NOMO-1 treated with dmso at 0.1 percent for 144 hours (cell line): ENCODE measurements around the gene ZNF211.

Experiments
- DNase-seq: peaks from one replicate; lab custom pipeline; 2025; ENCODE audit not compliant: unreplicated experiment; lab: John Stamatoyannopoulos, UW

Gene ZNF211

DNA sequence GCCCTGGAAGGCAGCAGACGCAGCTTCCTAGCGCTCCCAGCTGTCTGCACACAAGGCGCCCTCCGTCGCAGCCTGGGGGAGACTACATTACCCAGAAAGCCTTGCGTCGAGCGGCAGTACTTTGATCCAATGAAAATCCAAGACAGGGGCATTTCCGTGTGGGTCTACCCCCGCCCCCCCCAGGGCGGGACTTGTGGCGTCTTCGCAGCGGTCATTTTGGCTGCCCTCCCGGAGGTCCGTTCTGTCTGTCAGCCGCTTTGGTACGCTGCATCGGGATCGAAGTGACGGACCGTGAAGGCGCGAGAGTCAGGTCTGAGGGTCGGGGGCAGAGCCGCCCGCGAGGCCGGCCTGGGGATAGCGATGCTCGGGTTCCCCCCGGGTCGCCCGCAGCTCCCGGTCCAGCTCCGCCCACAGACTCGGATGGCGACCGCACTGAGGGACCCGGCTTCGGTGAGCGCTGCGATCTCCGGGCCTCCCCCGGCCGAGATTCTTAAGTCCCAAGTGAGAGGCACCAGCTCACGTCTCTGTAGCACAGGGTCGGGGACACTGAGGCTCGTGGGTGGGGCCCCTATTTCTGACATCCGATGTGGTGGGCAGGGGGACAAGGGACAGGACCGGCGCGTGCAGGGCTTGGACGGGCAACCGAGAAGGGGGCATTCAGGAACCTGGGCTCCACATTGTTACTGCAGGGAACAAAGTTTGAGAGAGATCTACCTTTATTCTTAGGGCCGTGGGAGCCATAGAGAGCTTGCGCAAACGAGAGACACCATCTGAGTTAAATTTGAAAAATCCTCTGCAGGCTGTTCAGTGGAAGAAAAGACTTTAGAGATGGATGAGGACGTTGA, at the start of gene ZNF211:
Gene ZNF211, plus strand, starts transcription at position 182 of the 845 bp plus-strand sequence. Its CDS starts 179 bp downstream, at position 361.
- peak; percentile 93 for DNase-seq

DNA sequence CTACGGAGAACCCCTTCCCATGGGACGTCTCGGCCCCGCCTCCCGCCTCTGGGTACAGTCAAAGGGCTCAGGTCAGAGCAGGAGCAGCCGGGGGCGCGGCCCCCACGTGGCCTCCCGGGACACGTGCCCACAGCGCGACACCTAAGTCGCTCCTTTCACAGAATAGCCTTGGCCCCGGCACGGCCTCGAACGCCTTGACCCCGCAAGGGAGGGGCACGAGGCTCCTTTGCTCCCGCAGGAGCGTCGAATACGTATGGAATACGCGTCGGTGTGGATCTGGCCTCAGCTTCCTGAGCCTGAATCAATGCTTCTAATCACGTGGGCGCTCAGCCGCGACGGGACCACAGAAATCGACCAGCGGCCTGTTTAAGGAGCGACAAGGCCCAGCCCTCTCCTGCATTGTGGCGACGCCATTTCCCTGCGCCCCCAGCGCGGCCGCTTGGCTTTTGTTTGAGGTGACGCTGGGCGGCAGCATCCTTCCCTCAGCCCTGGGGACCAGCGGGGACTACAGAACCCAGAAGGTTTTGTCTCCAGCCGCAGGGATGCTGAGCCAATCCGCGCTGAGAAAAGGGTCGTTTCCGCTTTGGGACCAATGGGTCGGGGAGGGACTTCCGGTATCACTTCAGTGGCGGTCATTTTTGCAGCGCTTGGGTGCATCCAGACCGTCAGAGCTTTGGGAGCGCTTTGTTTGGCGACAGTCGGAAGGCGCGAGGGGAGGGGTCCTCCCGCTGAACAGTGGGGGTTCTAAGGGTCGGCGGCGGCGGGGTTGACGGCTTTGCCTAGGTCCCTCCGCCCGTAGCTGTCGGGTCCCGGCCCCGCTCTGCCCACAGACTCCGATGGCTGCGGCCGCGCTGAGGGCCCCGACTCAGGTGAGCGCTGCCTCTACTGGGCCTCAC, 49.2 kb upstream of the ZNF211 start, which contains the start of gene ZIK1:
Gene ZIK1, plus strand, starts transcription at position 625 of the 896 bp plus-strand sequence. Its CDS starts 212 bp downstream, at position 837.
- no peak for DNase-seq

DNA sequence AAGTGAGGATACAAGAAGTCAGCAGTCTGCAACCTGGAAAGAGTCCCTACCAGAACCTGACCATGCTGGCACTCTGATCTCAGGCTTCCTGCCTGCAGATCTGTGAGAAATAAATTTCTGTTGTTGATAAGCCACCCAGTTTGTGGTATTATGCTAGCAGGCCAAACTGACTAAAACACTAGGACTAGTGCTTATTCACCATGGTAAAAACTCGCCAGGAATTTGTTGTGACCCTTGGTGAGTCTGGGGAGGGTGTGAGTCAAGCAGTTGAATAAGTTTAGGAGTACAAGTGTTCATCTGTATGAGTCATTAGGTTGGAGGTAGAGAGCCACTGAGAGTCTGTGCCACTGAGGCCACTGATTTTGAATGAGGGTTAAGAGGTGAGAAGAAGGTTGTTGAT, 45.4 kb upstream of the ZNF211 start:
- no peak for DNase-seq

DNA sequence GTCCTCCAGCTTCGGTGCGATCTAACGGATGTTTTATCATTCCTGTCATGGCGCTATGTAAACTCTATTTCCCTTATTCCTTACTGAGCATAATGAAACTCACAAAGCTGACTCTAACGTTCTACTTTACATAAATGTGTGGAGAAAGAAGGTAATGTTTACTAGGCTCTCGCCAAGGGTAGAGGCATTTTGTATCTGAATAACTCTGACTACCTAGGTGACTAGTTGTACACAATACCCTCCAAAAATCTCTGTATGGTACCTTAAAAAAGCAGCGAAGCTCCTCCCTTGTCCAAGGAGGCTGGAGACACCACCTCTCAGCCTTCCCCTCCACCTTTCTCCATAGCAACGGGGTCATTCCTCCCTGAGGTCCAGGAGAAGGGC, 33.6 kb upstream of the ZNF211 start:
- DNase-seq = no peak

DNA sequence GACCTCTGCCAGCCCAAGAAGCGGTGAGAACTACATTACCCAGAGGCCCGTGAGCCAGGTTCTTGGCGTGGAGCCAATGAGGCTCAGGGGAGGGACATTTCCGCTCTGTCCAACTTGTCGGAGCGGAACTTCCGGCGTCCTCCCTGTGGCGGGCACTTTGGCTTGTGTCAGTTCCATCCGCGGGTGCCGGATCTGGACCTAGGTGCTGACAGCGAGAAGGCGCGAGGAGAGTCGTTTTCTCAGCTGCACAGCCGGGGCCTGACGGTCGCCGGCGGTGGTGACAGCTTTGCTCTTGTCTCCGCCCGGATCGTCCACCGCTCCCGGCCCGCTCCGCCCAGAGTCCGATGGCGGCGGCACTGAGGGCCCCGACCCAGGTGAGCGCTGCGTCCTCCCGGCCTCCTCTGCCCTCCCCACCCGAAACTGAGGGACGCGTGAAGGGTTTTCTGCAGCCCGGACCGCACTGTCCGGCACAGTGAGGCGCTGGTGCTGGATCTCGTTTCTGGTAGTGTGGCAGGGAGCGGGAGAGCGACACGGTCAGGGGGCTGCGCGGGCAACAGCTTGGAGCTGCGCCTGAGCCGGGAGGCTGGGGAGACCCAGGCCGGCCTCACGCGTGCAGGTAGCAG, 33.1 kb upstream of the ZNF211 start, which contains the start of gene ZNF530:
Gene ZNF530, plus strand, starts transcription at position 125 of the 623 bp plus-strand sequence. CDS start 4,461 bp downstream, outside the sequence.
- peak; percentile 76 for DNase-seq

DNA sequence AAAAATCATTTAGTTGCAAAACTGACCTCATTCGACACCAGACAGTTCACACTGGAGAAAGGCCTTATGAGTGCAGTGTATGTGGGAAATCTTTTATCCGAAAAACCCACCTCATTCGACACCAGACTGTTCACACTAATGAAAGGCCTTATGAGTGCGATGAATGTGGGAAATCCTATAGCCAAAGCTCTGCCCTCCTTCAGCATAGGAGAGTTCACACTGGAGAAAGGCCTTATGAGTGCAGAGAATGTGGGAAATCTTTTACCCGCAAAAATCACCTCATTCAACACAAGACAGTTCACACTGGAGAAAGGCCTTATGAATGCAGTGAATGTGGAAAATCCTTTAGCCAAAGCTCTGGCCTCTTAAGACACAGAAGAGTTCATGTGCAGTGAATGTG, 26.0 kb upstream of the ZNF211 start:
- no peak for DNase-seq

DNA sequence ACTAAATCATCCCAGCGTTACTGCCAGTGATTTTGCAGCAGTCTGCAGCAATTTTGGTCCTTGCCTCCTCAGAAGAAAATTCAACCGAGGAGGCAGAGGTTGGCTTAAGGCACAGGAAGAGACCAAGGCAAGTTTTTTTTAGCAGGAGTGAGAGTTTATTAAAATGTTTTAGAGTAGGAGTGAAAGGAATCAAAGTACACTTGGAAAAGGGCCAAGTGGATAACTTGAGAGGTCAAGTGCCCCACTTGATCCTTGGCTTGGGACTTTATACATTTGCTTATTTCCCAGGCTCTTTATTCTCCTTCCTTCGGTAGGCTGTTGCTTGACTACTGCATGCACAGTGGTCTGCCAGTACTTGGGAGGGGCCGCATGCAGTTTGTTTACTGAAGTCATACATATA, 21.9 kb upstream of the ZNF211 start:
- DNase-seq = no peak

DNA sequence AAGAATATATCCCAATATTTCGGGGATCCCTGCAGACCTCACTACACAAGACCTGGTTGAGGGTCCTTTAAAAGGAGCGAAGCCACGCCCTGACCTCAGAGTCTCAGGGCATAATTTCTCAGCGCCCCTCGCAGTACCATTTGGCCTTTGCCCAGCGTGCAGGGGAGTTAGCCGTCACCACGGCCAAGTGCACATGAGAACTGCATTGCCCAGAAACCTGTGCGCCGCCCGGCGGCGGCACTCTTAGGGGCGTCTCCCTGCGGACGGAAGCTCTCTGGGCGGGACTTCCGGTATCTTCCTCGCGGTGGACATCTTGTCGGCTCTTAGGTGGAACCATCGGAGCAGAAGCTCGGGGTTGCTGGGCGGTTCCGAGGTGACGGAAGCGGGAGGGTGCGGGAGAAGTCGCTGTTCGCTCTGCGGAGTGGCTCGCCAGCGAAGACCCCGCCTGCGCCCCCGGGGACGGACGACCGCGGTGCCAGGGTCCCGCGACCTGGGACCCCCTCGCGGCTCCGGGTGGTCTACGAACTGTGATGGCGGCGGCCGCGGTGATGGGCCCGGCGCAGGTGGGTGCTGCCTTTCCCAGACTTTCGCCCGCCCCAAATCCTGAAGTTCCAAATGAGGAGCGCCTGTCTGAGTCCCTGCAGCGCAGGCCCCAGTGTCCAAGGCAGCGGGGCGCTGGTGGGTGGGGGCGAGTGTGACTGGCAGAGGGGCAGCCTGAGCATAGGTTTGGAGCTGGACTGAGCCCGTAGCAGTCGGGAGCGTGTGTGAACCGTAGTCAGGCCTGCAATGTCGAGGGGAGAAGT, 18.8 kb upstream of the ZNF211 start, which contains the start of gene ZNF134:
Gene ZNF134, plus strand, starts transcription at position 302 of the 803 bp plus-strand sequence. CDS start 5,227 bp downstream, outside the sequence.
- DNase-seq = peak; percentile 78

DNA sequence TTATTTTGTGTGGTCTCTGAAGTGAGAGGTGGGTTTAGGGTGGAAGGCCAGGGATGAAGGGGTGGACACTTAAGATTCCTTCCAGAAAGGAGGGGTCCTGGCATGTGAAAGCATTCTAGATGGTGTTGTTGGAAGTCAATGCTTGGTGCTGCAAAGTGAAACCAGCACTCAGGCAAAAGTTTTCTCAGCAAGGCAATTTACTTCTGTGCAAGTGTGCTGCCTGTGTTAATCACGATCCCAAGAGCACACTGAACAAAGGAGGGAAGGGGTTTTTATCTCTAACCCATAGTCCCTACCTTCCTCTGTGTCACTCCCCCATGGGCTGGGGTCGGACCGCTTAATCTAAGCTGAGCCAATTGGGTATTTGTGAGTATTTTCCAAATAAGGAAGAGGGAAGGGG, 17.6 kb upstream of the ZNF211 start:
- no peak for DNase-seq

DNA sequence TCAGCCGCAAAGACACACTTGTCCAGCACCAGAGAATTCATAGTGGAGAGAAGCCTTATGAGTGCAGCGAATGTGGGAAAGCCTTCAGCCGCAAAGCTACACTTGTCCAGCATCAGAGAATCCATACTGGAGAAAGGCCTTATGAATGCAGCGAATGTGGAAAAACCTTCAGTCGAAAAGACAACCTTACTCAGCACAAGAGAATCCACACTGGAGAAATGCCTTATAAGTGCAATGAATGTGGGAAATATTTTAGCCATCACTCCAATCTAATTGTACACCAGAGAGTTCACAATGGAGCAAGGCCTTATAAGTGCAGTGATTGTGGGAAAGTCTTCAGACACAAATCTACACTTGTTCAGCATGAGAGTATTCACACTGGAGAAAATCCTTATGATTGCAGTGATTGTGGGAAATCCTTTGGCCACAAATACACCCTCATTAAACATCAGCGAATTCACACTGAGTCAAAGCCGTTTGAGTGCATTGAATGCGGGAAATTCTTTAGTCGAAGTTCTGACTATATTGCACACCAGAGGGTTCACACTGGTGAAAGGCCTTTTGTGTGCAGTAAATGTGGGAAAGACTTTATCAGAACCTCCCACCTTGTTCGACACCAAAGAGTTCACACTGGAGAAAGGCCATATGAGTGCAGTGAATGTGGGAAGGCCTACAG, 12.2 kb upstream of the ZNF211 start:
- no peak for DNase-seq

DNA sequence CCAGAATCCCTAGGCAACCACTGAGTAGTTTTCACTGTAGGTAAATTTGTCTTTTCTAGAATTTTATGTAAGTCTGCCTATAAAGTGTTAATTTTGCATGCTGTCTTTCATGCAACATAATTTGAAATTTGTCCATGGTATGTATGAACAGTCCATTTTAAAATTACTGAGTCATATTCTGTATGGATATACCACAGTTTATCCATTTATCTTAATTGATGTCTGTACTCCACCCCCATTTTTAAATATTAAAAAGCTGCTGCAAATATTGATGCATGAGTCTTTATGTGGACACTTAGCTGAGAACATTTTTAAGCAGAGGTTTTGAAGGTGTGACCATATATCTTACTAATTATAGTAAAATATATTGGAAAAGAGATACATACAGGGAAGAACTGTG, 9.9 kb upstream of the ZNF211 start:
- DNase-seq = no peak

DNA sequence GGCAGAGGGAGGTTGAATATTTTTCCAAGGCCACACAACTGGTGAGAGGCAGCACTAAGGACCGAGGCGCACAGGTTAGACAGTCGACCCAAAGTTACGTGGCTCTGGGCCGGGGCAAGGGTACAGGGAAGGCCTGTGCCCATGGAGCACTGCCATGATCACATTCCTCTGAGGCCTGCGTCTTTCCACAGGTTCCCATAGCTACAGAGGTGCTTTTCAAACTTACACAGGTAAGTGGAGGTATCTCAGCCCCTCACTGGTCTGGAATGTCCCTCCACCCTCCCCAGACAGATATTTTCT, 814 bp downstream of the ZNF211 start:
- DNase-seq = no peak

DNA sequence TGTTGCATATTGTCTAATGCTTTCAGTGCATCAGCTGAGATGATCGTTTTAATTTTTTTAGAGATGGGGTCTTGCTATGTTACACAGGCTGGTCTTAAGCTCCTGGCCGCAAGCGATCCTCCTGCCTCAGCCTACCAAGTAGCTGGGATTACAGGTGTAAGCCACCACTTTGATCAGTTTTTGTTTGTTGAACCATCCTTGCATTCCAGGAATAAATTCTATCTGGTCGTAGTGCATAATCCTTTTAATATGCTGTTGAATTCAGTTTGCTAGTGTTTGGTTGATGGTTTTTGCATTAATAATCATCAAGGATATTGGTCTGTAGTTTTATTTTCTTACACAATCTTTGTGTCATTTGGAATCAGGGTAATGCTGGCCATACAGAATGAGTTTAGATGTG, 4.4 kb downstream of the ZNF211 start:
- no peak for DNase-seq

DNA sequence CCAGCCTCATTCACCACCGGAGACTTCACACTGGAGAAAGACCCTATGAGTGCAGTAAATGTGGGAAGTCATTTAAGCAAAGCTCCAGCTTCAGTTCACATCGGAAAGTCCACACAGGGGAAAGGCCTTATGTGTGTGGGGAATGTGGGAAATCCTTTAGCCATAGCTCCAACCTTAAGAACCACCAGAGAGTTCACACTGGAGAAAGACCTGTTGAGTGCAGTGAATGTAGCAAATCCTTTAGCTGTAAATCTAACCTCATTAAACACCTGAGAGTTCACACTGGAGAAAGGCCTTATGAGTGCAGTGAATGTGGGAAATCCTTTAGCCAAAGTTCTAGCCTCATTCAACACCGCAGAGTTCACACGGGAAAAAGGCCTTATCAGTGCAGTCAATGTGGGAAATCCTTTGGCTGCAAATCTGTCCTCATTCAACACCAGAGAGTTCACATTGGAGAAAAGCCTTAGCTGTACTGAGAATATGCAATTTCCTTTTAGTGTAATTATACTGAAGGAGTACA, 8.8 kb downstream of the ZNF211 start:
- no peak for DNase-seq

DNA sequence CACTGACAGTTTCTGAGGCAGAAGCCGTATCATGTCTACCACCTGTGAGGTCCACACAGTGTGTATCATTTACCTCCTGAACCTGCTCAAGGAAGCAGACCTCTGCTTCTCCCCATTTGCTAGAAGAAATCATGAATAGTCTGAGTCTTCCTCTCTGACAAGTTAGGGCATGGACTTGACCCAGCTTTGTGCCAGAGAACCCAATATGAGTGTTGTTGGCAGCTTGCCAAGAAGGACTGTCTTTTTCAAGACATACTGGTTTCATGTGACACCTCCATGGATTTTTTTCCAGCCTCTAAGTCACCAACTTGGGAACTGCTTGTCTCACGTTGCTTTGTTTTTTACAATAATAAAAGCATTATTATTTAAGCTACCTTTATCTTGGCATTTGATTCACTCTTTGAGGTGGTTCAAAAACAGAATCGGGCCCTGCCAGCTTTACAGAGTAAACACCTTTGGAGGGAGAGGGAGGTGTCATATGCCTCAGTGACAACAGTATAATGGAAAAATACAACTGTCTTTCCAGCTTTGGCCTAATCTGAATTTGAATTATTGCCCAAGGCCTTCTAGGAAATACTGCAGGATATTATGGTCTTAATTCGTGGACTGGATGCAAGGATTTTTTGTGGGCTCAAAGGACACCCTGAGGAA, 9.6 kb downstream of the ZNF211 start:
- DNase-seq = no peak

DNA sequence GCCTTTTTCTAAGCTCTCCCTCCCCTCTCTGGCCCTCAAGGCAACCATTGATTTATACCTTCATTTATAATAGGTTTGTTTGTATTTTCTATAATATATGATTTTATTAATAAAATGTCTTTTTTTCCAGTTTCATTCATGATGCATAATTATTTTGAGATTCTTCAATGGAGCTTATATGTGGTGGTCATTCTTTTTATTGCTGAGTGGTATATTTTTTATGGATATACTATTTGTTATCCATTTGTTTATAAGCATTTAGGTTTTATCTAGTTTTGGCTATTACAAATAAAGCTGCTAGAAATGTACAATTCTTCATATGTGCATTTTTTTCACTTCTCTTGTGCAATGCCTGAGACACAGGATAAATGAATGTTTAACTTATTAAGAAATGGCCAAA, 10.8 kb downstream of the ZNF211 start:
- DNase-seq = no peak

DNA sequence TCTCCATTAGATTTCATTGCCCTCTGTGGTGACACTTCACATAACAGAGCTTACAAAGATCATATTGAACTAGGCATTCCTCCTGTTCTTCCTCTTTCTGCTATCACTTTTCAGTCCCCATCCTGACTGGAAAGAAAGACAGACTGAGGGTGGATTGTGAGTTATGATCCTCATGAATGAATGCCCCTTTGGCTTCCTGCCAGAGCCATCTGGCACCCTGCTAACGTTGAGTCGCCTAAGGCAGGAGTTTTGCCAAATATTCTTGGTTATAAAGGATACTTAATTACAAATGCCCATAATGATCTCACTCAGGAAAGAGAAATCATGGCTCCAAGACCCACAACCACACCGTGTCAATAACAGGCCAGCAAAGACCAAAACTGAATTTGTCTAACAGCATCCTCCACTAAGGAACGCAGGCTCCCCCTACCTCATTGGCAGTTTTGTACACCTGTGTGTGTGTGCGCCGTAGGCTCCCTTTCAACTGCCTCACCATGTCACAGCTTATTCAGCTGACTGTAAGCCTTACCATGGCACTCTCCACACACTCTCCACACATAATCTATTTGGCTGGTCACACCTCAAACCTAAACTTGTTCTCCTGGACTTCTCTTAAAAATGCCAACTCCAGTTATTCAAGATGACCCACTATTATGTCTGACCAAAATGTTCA, 15.5 kb downstream of the ZNF211 start:
- no peak for DNase-seq

DNA sequence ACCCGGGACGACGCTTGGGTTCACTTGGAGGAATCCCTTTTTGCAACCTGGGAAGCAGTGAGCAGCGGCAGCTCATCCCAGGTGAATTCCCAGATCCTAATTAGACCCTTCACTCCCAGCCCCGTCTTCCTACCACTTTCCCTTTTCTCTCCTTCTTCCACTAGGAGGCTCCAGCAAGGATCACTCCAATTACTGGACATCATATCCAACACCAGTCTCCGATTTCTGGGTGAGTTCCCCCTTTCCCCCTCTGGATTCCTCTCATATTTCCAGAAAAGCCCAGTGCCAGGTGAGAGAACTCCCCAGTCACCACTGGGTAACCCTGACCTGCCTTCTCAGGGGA, 18.7 kb downstream of the ZNF211 start:
- DNase-seq = no peak

DNA sequence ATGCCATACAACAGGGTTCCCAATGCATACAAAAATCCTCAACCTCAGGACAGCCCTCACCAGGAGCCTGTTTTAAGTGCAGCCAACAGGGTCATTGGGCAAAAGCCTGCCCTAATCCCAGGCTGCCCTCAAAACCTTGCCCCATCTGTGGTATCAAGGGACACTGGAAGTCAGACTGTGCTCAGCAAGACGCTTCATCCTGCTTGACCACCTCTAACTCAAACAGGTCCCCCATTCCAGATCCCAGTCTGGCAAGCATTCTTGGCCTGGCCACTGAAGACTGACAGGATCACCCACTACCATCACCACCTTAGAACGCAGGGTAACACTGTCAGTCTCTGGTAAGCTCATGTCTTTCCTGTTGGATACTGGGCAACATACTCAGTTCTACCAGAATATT, 20.7 kb downstream of the ZNF211 start:
- DNase-seq = no peak
